ENCODE measurements around the gene BAD.

Gene BAD

DNA sequence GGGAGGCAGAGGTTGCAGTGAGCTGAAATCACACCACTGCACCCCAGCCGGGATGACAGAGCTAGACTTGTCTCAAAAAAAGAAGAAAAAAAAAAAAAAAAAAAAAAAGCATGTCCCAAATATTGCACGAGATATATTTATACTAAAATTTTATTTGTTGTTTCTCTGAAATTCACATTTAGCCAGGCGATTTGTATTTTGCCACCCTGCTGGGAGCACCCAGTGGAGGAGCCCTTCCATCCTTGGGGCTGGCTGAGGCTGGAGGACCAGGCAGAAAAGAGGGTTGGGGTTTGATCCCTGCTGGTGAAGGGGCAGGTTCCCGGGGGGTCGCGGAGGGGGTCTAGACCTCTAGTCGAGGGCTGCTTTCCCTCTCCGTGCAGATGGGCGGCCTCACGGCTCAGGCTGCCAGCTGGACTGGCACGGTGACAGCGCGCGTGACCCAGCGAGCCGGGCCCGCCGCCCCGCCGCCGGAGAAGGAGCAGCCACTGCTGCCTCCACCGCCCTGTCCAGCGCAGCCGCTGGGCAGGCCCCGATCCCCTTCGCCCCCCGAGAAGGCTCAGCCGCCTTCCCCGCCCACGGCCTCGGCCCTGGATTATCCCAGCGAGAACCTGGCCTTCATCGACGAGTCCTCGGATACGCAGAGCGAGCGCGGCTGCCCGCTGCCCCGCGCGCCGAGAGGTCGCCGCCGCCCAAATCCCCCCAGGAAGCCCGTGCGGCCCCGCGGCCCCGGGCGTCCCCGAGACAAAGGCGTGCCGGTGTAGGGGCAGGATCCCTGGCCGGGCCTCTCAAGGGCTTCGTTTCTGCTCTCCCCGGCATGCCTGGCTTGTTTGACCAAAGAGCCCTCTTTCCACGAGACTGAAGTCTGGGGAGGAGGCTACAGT is 14.7 kb upstream of the BAD start:
- DNase-seq (ENCODE audit: insufficient read length, low spot score) (no peak), FAIRE-seq (no peak)
- TF ChIP-seq, protein P1, sequence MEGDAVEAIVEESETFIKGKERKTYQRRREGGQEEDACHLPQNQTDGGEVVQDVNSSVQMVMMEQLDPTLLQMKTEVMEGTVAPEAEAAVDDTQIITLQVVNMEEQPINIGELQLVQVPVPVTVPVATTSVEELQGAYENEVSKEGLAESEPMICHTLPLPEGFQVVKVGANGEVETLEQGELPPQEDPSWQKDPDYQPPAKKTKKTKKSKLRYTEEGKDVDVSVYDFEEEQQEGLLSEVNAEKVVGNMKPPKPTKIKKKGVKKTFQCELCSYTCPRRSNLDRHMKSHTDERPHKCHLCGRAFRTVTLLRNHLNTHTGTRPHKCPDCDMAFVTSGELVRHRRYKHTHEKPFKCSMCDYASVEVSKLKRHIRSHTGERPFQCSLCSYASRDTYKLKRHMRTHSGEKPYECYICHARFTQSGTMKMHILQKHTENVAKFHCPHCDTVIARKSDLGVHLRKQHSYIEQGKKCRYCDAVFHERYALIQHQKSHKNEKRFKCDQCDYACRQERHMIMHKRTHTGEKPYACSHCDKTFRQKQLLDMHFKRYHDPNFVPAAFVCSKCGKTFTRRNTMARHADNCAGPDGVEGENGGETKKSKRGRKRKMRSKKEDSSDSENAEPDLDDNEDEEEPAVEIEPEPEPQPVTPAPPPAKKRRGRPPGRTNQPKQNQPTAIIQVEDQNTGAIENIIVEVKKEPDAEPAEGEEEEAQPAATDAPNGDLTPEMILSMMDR (IDR thresholded peaks at IDR 0.05; ENCODE audit: insufficient read depth, missing control alignments), result no peak

DNA sequence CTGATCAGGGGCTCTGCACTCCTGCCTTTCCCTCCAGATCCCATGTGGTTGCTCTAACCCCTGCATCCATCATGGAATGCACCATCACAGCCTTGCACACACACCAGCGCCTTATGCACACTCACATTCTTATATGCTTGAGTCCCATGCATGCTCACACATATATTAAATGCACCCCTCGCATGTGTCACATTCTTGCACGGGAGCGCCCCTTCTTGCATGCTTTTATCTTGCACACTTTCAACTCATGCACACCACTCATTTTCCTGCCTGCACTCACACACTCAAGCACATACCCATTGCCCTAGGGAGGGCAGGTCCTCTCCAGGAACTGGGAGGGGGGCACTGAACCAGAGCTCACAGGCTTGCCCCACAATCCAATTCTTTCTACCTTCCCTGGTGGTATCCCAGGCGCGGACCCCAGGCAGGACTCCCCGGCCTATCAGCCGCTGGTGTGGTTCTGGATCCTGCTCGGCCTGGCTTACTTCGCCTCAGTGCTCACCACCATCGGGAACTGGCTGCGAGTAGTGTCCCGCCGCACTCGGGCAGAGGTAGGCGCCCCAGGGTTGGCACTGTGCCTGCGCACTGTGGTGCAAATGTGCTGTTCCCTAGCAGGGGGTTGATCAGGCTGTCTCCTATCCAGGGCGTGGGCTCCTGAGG is 13.4 kb upstream of the BAD start:
- FAIRE-seq (no peak), DNase-seq (ENCODE audit: insufficient read length, low spot score) (no peak)
- TF ChIP-seq, protein P1 (IDR thresholded peaks at IDR 0.05; ENCODE audit: insufficient read depth, missing control alignments), result no peak

DNA sequence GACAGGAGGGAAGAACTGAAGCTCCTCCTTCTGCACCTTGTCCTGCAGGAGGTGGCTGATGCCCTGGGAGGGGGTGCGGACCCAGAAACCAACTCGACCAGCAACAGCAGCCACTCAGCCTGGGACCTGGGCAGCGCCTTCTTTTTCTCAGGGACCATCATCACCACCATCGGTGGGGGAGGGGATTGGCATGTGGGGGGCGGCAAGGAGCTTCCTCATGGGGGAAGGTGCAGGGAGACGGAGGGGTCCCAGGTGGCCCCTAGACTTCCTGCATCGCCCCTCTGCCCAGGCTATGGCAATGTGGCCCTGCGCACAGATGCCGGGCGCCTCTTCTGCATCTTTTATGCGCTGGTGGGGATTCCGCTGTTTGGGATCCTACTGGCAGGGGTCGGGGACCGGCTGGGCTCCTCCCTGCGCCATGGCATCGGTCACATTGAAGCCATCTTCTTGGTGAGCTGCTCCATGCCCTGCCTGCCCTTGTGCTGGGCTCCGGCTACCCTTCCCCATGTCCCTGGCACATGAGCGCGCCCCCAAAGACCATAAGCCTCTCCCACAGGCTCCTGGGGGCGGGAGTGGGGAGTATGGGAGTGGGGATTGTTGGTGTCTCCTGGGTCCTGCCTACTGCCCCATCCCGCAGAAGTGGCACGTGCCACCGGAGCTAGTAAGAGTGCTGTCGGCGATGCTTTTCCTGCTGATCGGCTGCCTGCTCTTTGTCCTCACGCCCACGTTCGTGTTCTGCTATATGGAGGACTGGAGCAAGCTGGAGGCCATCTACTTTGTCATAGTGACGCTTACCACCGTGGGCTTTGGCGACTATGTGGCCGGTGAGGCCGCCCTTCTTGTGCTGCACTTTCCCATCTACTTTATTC is 12.6 kb upstream of the BAD start:
- TF ChIP-seq, protein P1 (IDR thresholded peaks at IDR 0.05; ENCODE audit: insufficient read depth, missing control alignments), result no peak
- DNase-seq (ENCODE audit: insufficient read length, low spot score) (no peak), FAIRE-seq (no peak)

DNA sequence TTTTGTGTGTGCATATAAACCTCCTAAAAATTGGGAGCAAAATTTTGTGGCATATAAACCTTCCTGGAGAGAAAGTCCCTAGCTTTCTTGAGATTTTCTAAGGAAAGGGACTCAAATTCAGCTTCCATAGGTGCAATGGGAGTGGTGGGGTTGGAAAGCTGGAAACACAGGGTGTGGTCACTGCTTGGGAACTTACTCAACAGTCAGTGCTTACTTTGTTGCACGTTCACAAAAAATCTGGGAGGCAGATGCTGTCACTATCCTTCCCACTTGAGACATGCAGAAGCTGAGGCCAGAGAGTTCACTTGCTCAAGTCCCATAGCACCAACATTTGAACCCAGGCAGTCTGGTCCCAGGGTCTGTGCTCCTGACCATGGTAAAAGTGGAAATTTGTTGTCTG is 11.8 kb upstream of the BAD start:
- TF ChIP-seq, protein P1 (IDR thresholded peaks at IDR 0.05; ENCODE audit: insufficient read depth, missing control alignments), result no peak
- no peak for DNase-seq (ENCODE audit: insufficient read length, low spot score)
- no peak for FAIRE-seq

DNA sequence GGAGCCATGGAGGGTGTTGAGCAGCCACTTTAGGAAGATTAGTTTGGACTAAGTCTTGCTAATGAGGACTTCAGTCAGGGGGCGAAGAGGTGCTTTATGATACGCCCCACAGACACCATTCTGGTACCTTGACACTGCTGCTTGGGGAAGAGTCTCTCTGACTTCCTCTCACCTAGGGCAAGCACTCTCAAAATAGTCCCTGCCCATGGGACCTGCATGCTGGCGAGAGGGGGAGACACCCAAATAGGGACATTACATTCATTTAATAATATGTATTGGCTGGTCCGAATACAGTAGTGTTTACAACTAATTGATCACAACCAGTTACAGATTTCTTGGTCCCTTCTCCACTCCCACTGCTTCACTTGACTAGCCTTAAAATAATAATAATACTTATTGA is 11.3 kb upstream of the BAD start:
- TF ChIP-seq, protein P1 (IDR thresholded peaks at IDR 0.05; ENCODE audit: insufficient read depth, missing control alignments), result no peak
- FAIRE-seq (no peak), DNase-seq (ENCODE audit: insufficient read length, low spot score) (no peak)

DNA sequence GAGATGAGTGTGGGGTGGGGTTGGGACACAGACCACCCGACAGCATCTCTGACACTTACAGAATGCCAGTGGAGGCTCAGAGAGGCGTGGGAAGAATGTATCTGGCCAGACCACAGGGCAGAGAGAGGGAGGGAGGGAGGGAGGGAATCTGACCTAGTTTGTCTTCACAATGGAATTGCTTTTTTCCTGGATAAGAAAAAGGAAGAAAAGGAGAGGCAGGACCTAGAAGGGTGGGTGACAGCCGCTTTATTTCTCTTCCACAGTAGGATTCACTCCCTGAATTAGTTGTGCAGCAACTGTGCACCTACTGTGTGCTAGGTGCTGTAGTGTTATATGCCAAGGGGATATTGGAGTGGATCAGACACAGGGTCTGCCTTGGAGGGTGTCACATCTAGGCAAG is 10.3 kb upstream of the BAD start:
- FAIRE-seq (no peak), DNase-seq (ENCODE audit: insufficient read length, low spot score) (no peak)
- TF ChIP-seq, protein P1 (IDR thresholded peaks at IDR 0.05; ENCODE audit: insufficient read depth, missing control alignments), result no peak
